ENCODE data around the gene HPGDS.

GRCh38 chr4:94345969-94346368 lies 3.3 kb upstream of the HPGDS start:
- no peak for TF ChIP-seq CTCF (IDR thresholded peaks at IDR 0.05)
- no peak for TF ChIP-seq POLR2AphosphoS5 (IDR thresholded peaks at IDR 0.05)
- TF ChIP-seq POLR2A (IDR thresholded peaks at IDR 0.05), result no peak
